ENCODE measurements around the gene MAPK8.

Gene MAPK8

GRCh38 chr10:48470115-48470892 is 163.8 kb downstream of the MAPK8 start:
- no peak for DNase-seq (ENCODE audit: extremely low read depth, low read depth)
- no peak for TF ChIP-seq CTCF (IDR thresholded peaks at IDR 0.05; ENCODE audit: low read depth, low read length, missing control alignments)
- no peak overlapping the region for H3K4me3 ChIP-seq (replicated peaks; ENCODE audit: low read depth, low read length)

GRCh38 chr10:48470893-48471805 is 164.7 kb downstream of the MAPK8 start:
- no peak overlapping the region for H3K4me3 ChIP-seq (replicated peaks; ENCODE audit: low read depth, low read length)
- no peak for DNase-seq (ENCODE audit: extremely low read depth, low read depth)
- TF ChIP-seq CTCF (IDR thresholded peaks at IDR 0.05; ENCODE audit: low read depth, low read length, missing control alignments), result no peak

GRCh38 chr10:48472501-48473069 is 166.1 kb downstream of the MAPK8 start:
- DNase-seq (ENCODE audit: extremely low read depth, low read depth), result no peak
- TF ChIP-seq CTCF (IDR thresholded peaks at IDR 0.05; ENCODE audit: low read depth, low read length, missing control alignments), result no peak
- no peak overlapping the region for H3K4me3 ChIP-seq (replicated peaks; ENCODE audit: low read depth, low read length)

GRCh38 chr10:48473704-48474103 is 167.2 kb downstream of the MAPK8 start:
- H3K4me3 ChIP-seq (replicated peaks; ENCODE audit: low read depth, low read length), result no peak overlapping the region
- no peak for TF ChIP-seq CTCF (IDR thresholded peaks at IDR 0.05; ENCODE audit: low read depth, low read length, missing control alignments)
- DNase-seq (ENCODE audit: extremely low read depth, low read depth), result no peak

- no peak for TF ChIP-seq CTCF (IDR thresholded peaks at IDR 0.05; ENCODE audit: low read depth, low read length, missing control alignments)
- H3K4me3 ChIP-seq (replicated peaks; ENCODE audit: low read depth, low read length), result no peak overlapping the region
- DNase-seq (ENCODE audit: extremely low read depth, low read depth), result no peak
These were observed 168.4 kb downstream of the MAPK8 start for GRCh38 chr10:48474765-48475365.

- no peak for DNase-seq (ENCODE audit: extremely low read depth, low read depth)
- no peak overlapping the region for H3K4me3 ChIP-seq (replicated peaks; ENCODE audit: low read depth, low read length)
- no peak for TF ChIP-seq CTCF (IDR thresholded peaks at IDR 0.05; ENCODE audit: low read depth, low read length, missing control alignments)
These were observed 169.4 kb downstream of the MAPK8 start for GRCh38 chr10:48475943-48476278.

All from HFF-Myc (cell line).